HG02623 (cell line): ENCODE data around the gene CTRB1.
A peak's percentile ranks its signal among the peaks of the same experiment; 100 is the strongest.

Experiments used
- ATAC-seq: cut with Tn5 transposase; IDR thresholded peaks from one replicate; pipeline ENCODE4 v1.9.1; 2021; ENCODE audit warnings: moderate library complexity; ENCODE audit not compliant: unreplicated experiment

Gene CTRB1

DNA sequence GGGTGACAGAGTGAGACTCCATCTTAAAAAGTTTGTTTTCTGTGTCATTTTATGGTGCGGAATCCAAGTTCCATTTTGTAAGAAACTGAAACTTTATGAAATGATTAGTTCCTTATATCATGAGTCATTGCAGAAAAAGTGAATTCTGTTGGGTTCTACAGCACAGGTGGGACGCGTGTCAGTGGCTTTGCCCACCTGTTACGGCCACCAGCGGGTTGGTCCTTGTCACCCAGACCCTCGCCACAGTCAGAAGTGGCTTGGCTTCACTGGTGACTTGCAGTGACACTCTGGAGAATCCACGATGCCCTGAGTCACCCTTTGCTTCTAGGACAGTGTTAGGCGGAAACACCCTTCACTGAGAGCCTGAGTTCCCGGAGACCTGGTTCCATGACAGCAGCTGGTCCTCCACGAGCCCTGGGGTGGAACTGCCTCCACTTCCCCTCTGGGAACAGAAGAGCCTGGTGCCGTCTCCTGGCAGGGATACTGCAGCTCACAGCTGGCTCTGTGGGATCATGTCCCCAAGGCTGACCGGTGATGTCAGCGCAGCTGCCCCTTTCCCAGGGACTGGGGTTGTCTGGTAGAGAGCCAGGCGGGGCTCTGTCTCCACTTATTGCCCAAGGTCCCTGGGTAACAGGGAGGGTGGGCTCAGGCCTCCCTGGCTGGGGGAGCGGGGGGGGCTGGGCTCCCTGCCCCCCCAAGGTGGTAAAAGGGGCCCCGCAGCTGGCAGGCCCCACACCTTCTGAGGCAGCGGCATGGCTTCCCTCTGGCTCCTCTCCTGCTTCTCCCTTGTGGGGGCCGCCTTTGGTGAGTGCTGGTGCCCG lies at the start of gene CTRB1:
Gene CTRB1 (plus strand): TSS at position 733 of the 821 bp plus-strand sequence. CDS start 20 bp downstream, at position 753.
- peak; percentile 62 for ATAC-seq

GRCh38 chr16:75169899-75170405 lies 48.8 kb upstream of the CTRB1 start:
- ATAC-seq, result no peak

GRCh38 chr16:75172578-75172977 lies 46.2 kb upstream of the CTRB1 start:
- no peak for ATAC-seq

DNA sequence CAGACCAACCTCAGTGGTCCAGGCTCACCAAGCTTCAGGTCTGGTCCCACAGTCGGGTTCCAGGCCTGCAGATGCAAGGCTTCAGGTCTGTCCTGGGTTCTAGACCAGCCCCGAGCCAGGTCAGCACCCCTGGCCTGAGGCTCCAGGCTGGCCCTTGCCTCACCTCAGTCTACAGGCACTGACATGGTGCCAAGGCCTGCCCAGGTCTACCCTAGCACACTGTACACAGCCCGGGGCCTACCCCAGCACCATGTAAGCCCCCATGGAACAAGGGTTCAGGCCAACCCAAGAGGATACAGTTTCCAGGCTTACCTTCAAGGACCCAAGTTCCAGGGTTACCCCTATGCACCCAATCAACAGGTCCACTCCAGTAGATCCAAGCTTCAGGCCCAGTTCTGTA lies 43.7 kb upstream of the CTRB1 start:
- no peak for ATAC-seq

GRCh38 chr16:75176926-75177325 lies 41.9 kb upstream of the CTRB1 start:
- ATAC-seq, result no peak

GRCh38 chr16:75179208-75179607 lies 39.6 kb upstream of the CTRB1 start:
- ATAC-seq, result no peak

DNA sequence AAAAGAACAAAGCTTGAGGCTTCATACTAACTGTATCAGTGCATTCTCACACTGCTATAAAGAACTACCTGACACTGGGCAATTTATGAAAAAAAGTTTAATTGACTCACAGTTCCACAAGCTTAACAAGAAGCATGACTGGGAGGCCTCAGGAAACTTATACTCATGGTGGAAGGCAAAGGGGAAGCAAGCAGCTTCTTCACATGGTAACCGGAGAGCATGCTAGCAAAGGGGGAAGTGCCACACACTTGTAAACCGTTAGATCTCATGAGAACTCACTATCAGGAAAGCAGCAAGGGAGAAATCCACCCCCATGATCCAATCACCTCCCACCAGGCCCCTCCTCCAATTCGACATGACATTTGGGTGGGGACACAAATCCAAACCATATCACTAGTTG lies 37.2 kb upstream of the CTRB1 start:
- ATAC-seq, result no peak

DNA sequence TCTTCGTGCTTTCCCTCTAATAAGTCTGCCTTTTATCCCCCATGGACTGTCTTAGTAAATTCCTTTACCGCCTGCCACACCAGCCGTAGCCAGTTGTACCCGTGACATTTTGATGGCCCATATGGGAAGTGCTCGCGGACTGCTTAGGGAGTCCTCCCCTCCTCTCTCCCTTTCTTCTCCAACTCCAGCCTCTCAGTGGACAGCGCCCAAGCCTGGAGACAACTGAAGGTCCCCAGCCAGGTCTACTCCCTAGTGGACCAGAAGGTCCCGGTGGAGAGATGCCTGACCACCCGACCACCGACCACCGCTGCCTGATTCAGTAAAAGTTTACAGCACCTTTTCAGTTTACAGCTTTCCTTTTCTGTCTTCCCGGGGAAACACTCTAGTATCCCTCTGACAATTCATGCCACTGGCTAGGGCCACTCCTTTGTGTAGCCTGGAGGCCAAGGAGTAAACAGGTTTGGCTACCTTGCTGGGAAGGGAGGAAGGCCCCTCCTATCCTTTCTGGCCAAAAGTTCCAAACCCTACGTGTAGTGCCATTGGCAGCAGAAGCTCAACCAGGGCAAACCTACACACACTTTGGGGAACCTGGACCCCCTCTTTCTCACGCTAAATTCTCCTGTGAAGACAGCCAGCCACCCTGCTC lies 29.8 kb upstream of the CTRB1 start:
- no peak for ATAC-seq

GRCh38 chr16:75189638-75190245 lies 29.0 kb upstream of the CTRB1 start:
- ATAC-seq, result no peak

- ATAC-seq, result no peak
These were observed 26.1 kb upstream of the CTRB1 start for GRCh38 chr16:75192606-75193264.

GRCh38 chr16:75193265-75193650 lies 25.5 kb upstream of the CTRB1 start:
- ATAC-seq, result no peak

DNA sequence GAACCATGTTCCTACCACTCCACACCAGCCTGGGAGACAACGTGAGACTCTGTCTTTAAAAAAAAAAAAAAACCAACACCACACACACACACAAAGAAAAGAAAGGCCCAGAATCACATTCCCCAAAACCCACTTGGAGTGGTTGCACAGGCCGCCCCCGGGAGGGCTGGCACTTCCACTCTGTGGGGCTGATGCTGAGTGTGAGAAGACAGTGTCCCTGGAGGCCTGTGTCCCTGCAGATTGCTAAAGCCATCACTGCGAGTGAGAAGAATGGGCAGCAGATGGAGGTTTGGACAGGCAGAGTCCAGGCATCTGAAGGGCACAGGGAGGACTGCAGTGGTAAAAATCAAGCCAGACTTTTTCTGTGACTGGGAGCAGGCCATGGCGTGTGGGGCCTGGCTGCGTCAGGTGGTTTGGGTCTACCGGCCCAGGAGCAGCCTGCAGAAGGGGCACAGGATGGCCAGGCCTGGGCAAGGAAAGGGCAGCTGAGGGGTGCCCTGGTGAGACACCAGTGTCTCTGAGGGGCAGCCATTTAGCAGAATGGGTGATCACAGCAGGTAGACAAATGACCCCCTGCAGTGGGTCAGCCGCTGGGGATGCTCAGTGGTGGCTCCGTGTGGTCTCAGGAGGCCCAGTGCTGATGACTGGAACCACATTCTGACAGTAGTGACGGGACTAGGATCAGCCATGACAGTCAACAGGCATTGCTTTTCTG lies 24.9 kb upstream of the CTRB1 start:
- no peak for ATAC-seq

DNA sequence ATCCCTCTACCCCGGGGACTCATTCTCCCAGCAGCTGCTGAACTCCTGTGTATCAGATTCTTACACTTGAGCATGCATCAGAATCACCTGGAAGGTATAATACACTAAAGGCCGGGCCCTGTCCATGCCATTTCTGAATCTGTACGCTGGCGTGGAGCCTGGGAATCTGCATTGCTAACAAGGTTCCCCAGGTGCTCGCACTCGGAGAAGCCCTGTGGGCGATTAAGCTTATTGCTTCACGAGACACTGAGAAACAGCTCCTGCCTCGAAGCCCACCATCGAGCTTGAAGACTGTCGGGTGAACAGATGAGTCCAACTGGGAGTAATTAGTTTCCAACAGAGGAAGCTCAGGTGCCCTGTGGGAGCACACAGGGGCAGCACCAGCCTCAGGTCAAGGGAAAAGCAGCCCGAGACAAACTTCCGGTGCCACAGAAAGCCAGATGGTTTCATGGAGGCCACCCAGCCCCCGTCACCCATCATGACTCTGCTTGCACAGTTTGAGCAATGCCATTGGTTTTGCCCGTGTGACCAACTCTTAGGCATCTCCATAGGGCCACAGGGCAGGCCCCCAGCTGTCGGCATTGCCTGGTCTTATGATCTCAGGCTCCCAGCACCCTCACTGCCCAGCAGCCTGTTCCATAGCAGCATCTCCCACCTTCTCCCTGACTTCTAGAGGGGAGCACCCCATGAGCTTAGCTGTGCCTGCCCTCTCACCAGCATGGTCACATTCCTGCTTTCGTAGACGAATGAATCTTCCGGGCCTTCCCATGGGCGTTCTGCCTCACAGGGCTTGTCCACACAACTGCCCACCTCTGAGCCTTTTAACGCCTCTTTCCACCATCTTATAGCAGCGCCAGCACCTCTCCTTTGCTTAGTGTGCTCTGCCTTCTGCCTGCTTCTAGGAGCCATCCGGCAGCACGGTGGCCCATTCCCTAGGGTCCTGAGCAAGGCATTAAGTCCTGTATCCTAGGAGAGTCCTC lies 22.7 kb upstream of the CTRB1 start:
- no peak for ATAC-seq

DNA sequence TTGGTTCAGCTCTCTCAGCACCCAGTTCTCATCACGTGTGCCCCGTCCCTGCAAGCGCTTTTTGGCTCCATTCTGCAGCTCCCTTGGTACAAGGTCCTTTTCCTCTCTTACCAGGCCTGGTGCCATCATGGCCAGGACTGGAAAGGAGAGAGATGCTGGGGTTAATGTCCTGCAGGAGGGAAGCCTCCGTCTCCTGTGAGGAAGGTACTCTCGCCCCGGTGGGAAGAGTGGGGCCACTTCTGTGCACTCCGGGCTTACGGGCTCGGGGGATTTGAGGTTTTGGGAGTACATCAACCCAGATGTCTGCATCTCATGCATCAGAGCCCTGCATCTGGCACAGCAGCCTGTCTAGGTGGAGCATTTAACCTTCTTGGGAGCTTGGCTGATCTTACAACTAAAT lies 22.0 kb upstream of the CTRB1 start:
- no peak for ATAC-seq

DNA sequence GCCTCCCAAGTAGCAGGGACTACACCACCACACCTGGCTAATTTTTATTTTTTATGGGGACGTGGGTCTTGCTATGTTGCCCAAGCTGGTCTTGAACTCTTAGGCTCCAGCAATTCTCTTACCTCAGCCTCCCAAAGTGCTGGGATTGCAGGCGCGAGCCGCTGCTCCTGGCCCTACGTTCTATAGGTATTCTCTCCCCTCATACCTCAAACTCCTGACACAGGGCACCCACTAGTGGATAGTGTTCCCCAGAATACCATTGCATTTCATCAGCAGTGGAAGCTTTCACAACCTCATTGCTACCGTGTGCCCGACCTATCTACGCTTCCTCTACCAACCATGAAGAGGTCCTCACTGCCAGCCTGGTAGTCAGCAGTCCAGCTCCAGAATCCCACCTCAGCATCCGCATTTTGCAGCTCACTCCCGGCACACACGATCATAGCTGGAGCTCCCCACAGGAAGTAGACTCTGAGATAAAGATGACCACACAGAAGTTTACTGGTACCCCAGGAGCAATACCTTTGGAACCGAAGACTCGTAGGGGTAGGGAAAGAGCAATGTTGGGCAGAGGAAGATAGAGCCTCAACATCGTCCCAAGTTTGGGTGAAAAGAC lies 21.2 kb upstream of the CTRB1 start:
- ATAC-seq, result no peak

- ATAC-seq, result no peak
These were observed 20.6 kb upstream of the CTRB1 start for GRCh38 chr16:75198135-75198600.

DNA sequence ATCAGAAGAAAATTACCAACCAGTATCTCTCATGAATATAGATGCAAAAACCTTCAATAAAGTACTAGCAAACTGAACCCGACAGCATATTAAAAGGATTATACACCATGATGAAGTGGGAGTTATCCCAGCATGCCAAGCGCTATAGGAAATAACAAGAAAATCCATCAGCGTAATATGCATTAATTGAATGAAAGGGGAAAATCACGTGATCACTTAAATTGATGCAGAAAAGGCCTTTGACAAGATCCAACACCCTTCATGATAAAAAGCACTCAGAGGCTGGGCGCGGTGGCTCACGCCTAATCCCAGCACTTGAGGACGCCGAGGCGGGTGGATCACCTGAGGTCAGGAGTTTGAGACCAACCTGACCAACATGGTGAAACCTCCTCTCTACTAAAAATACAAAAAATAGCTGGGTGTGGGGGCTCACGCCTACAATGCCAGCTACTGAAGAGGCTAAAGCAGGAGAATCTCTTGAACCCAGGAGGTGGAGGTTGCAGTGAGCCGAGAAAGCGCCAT lies 16.7 kb upstream of the CTRB1 start:
- no peak for ATAC-seq

DNA sequence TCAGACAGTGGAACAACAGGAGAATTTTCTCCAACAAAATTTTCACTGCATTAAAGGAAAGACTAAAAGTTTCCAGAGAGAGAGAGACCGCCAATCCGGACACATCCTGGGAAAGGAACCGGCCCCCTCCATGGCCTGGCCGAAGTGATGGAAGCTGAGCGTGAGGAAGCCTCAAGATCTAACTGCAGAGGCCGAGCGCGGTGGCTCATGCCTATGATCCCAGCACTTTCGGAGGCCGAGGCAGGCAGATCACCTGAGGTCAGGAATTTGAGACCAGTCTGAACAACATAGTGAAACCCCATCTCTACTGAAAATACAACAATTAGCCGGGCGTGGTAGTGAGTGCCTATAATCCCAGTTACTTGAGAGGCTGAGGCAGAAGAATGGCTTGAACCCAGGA lies 15.7 kb upstream of the CTRB1 start:
- ATAC-seq, result no peak
